Epithelial cell of esophagus (primary cell): ENCODE results near the gene FAP.

Experiments used
- DNase-seq: peaks from one replicate; pipeline ENCODE4 v3.0.0; 2010; ENCODE audit warnings: low read depth
- H3K4me3 ChIP-seq: 2 replicates; pipeline ENCODE4 v1.5.1; 2011; ENCODE audit warnings: mild to moderate bottlenecking, low read length, control low read depth
- CTCF ChIP-seq: IDR thresholded peaks from 2 replicates; pipeline ENCODE4 v1.5.1; 2011; ENCODE audit warnings: low read depth, mild to moderate bottlenecking, low read length, control low read depth, inconsistent platforms; ENCODE audit not compliant: insufficient read depth; ENCODE audit errors: missing control alignments

The FAP gene

GRCh38 chr2:162199913-162200312 is 43.3 kb downstream of the FAP start:
- no peak for TF ChIP-seq CTCF
- no peak for DNase-seq
- no peak overlapping the region for H3K4me3 ChIP-seq

- TF ChIP-seq CTCF = no peak
- DNase-seq = no peak
- no peak overlapping the region for H3K4me3 ChIP-seq
Measured at GRCh38 chr2:162198239-162198638, 45.0 kb downstream of the FAP start.

GRCh38 chr2:162197069-162197825 is 46.0 kb downstream of the FAP start:
- H3K4me3 ChIP-seq = no peak overlapping the region
- TF ChIP-seq CTCF = no peak
- DNase-seq = peak; percentile 59

- no peak overlapping the region for H3K4me3 ChIP-seq
- peak; percentile 71 for DNase-seq
- no peak for TF ChIP-seq CTCF
Measured at GRCh38 chr2:162196638-162197037, 46.6 kb downstream of the FAP start.

- no peak overlapping the region for H3K4me3 ChIP-seq
- no peak for DNase-seq
- no peak for TF ChIP-seq CTCF
Measured at GRCh38 chr2:162188451-162188850, 54.8 kb downstream of the FAP start.

- TF ChIP-seq CTCF = no peak
- no peak for DNase-seq
- H3K4me3 ChIP-seq = no peak overlapping the region
Measured at GRCh38 chr2:162185541-162186232, 57.6 kb downstream of the FAP start.

- DNase-seq = no peak
- no peak overlapping the region for H3K4me3 ChIP-seq
- no peak for TF ChIP-seq CTCF
Measured at GRCh38 chr2:162184821-162185450, 58.3 kb downstream of the FAP start.
